Body of pancreas (tissue), 4 donors: ENCODE data around the gene PRKG1. TPM values are rescaled to one million over a fixed set of nuclear protein-coding genes. Genes with fewer than 3 reads are reported as not detected.

Experiments
- ATAC-seq: fragments of 150-250 bp; one replicate; pipeline ENCODE4 v1.9.1; 2016
- DNase-seq, 4 donors: peaks; one replicate each; pipeline ENCODE4 v3.0.0-alpha.2; 2019
- H3K27ac ChIP-seq, 4 donors: fragments of 200-600 bp; sonication (generic); 1 replicate in 3 of 4; 2 replicates in 1 of 4; pipeline versions ENCODE4 v1.5.1 to v1.6.1; 2016 to 2019; ENCODE audit warnings: mild to moderate bottlenecking in 1 of 4, mixed read lengths in 1 of 4, moderate library complexity in 1 of 4
- H3K27me3 ChIP-seq, 2 donors: fragments of 200-600 bp; sonication (generic); one replicate each; pipeline ENCODE4 v1.6.0; 2016; ENCODE audit warnings: mild to moderate bottlenecking in 1 of 2
- H3K36me3 ChIP-seq, 2 donors: fragments of 200-600 bp; sonication (generic); replicated peaks in 1 of 2; 2 replicates each; pipeline ENCODE4 v1.5.1; 2016; ENCODE audit warnings: low read depth in 2 of 2; ENCODE audit not compliant: insufficient read depth in 1 of 2
- H3K4me1 ChIP-seq: fragments of 200-600 bp; sonication (generic); one replicate; pipeline ENCODE4 v1.6.0; 2016
- H3K4me3 ChIP-seq, 2 donors: fragments of 200-600 bp; sonication (generic); 1 replicate in 1 of 2; 2 replicates in 1 of 2; pipeline ENCODE4 v1.5.1; 2016 to 2019
- H3K9me3 ChIP-seq, 3 donors: fragments of 200-600 bp; sonication (generic); 1 replicate in 2 of 3; 2 replicates in 1 of 3; pipeline ENCODE4 v1.5.1; 2016
- POLR2A ChIP-seq, 3 donors: fragments of 450-650 bp; IDR thresholded peaks; one replicate each; pipeline ENCODE4 v1.6.1; 2016; ENCODE audit warnings: antibody characterized with exemption in 3 of 3, mild to moderate bottlenecking in 2 of 3
- WGBS, 2 donors: methylation state at CpG; one replicate each; pipeline ENCODE4 v1.1.5; 2017; 5-methylcytosine and 5-hydroxymethylcytosine counted together
- intact Hi-C: fragments of 100-400 bp; cut with DNase I; formaldehyde crosslinking; loops from one replicate; pipeline ENCODE4 v1.15.1; 2023
- total RNA-seq, 2 donors: library from RNA; depleted of rRNA; stranded (reverse); fragments of >200 nt; gene quantifications; one replicate each; pipeline ENCODE4 v1.1.0, GENCODE V29; 2016
- TF ChIP-seq, protein P1 (sequence below), 7 experiments: fragments of 450-650 bp in 4 of 7; fragments of 200-600 bp in 3 of 7; sonication (generic) in 3 of 7; IDR thresholded peaks; one replicate each; pipeline ENCODE4 v1.5.1; 2016 to 2019; ENCODE audit warnings: antibody characterized with exemption in 7 of 7

The PRKG1 gene
- total RNA-seq, 2 donors from 2014 or later: 14.2 to 18.9 TPM

- DNase-seq: no peak
- no peaks in the 10 kb centered on the region for H3K4me1 ChIP-seq
- no peaks in the 10 kb centered on the region for H3K27me3 ChIP-seq
- no peak for ATAC-seq
- intact Hi-C loops: no loop called here
- TF ChIP-seq, protein P1, sequence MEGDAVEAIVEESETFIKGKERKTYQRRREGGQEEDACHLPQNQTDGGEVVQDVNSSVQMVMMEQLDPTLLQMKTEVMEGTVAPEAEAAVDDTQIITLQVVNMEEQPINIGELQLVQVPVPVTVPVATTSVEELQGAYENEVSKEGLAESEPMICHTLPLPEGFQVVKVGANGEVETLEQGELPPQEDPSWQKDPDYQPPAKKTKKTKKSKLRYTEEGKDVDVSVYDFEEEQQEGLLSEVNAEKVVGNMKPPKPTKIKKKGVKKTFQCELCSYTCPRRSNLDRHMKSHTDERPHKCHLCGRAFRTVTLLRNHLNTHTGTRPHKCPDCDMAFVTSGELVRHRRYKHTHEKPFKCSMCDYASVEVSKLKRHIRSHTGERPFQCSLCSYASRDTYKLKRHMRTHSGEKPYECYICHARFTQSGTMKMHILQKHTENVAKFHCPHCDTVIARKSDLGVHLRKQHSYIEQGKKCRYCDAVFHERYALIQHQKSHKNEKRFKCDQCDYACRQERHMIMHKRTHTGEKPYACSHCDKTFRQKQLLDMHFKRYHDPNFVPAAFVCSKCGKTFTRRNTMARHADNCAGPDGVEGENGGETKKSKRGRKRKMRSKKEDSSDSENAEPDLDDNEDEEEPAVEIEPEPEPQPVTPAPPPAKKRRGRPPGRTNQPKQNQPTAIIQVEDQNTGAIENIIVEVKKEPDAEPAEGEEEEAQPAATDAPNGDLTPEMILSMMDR (IDR thresholded peaks at IDR 0.05): no peak
- TF ChIP-seq POLR2A (IDR thresholded peaks at IDR 0.05): no peak
- no peak overlapping the region for H3K4me3 ChIP-seq
- 86 to 93% methylated on average over 1 of the region's 1 CpG for WGBS, 2 donors
- no peaks in the 10 kb centered on the region for H3K9me3 ChIP-seq
- H3K27ac ChIP-seq: no peak overlapping the region
- H3K36me3 ChIP-seq: no peaks in the 10 kb centered on the region
Measured at GRCh38 chr10:52011118-52011517, 936.8 kb downstream of the PRKG1 start.

DNA sequence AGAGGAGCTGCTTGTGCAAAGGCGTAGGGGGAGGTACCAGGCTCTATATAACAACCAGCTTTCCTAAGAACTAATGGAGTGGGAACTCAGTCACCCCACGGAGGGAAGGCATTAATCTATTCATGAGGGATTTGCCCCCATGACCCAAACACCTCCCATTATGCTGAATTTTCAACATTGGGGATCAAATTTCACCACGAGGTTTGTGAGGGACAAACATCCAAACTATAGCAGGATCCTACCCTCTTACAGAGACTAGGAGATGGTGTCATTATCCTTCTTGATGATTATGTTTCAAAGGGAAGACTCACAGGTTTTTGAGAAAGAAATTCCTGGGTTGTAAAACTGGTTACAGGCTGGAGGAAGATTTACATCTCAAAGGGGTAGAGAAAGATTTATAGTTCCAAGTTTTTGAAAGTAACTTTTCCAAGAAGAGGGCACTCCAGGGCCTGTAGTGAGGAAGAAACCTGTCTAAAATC is 944.8 kb downstream of the PRKG1 start:
- Histone ChIP-seq H3K27ac (no peak overlapping the region), H3K27me3 (no peaks in the 10 kb centered on the region), H3K9me3 (no peaks in the 10 kb centered on the region), H3K4me3 (no peak overlapping the region), H3K4me1 (peaks cover 5% of the 10 kb centered on the region), H3K36me3 (no peaks in the 10 kb centered on the region)
- 59 to 65% methylated on average over 3 of the region's 3 CpGs for WGBS, 2 donors
- TF ChIP-seq, protein P1 (IDR thresholded peaks at IDR 0.05): no peak
- no peak for TF ChIP-seq POLR2A (IDR thresholded peaks at IDR 0.05)
- DNase-seq: no peak
- ATAC-seq: no peak
- intact Hi-C loops: no loop called here

- DNase-seq (no peak), ATAC-seq (no peak)
- H3K36me3 ChIP-seq: no peaks in the 10 kb centered on the region
Measured at GRCh38 chr10:52019656-52020055, 945.4 kb downstream of the PRKG1 start.

DNA sequence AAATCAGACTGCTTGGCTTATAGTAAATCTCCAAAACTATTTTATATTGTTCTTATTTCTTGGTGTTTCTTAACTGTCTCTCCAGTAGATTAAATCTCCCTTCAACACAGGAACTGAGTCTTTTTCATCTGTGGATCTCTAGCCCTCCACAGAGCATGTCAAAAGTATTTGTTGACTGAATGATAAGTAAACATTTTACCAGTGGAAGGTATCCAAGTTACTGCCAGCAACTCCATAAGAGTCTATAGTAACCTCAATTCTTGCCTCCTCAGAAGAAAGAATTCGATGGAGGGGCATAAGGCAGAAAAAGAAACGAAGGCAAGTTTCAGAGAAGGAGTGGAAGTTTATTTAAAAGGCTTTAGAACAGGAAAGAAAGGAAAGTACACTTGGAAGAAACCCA is 945.9 kb downstream of the PRKG1 start:
- ATAC-seq: no peak
- 39 to 41% methylated on average over 2 of the region's 2 CpGs for WGBS, 2 donors
- H3K27me3 ChIP-seq: no peaks in the 10 kb centered on the region

More at GRCh38 chr10:52019656-52020055, 945.4 kb downstream of the PRKG1 start:
- intact Hi-C loops: no loop called here
- Histone ChIP-seq H3K4me1 (peaks cover 5% of the 10 kb centered on the region), H3K4me3 (no peak overlapping the region), H3K27me3 (no peaks in the 10 kb centered on the region), H3K27ac (no peak overlapping the region), H3K9me3 (no peaks in the 10 kb centered on the region)
- TF ChIP-seq, protein P1 (IDR thresholded peaks at IDR 0.05): no peak
- TF ChIP-seq POLR2A (IDR thresholded peaks at IDR 0.05): no peak

DNA sequence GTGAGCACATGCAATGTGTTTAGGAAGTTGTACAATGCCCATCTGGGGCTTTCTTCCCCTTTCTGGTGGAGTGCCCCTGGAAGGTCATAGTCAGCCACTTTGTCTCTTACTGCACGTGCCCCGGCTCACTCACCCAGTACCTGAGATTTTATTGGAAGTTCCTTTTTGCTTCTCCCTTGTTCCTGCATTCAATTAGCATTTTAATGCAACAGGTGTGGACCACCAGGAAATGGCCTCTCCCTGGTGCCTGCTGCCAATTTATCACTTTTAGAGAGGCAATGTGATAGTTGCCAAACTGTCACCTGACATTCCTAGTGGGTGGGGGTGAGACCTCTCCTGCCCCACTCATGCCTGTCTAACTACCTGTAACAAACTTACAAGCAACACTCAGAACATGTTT is 946.4 kb downstream of the PRKG1 start:
- Histone ChIP-seq H3K36me3 (no peaks in the 10 kb centered on the region), H3K27ac (no peak overlapping the region), H3K4me1 (peaks cover 5% of the 10 kb centered on the region), H3K9me3 (no peaks in the 10 kb centered on the region), H3K27me3 (no peaks in the 10 kb centered on the region), H3K4me3 (no peak overlapping the region)
- TF ChIP-seq, protein P1 (IDR thresholded peaks at IDR 0.05): no peak
- no peak for TF ChIP-seq POLR2A (IDR thresholded peaks at IDR 0.05)
- ATAC-seq (no peak), DNase-seq (no peak)
- 75 to 85% methylated on average over 2 of the region's 2 CpGs for WGBS, 2 donors
- intact Hi-C loops: no loop called here

More for the DNA sequence above, 945.9 kb downstream of the PRKG1 start:
- Histone ChIP-seq H3K4me3 (no peak overlapping the region), H3K27ac (no peak overlapping the region), H3K4me1 (peaks cover 5% of the 10 kb centered on the region), H3K9me3 (no peaks in the 10 kb centered on the region), H3K36me3 (no peaks in the 10 kb centered on the region)
- intact Hi-C loops: no loop called here
- TF ChIP-seq, protein P1 (IDR thresholded peaks at IDR 0.05): no peak
- TF ChIP-seq POLR2A (IDR thresholded peaks at IDR 0.05): no peak
- DNase-seq: no peak
